Gastroesophageal sphincter (tissue), 3 donors: ENCODE data around the gene SDHAF2.

Experiments
- EP300 ChIP-seq: sonication (generic); formaldehyde crosslinking; IDR thresholded peaks from one replicate; pipeline ENCODE4 v1.6.1; 2017; ENCODE audit warnings: antibody characterized with exemption, mild to moderate bottlenecking
- POLR2AphosphoS5 ChIP-seq: sonication (generic); formaldehyde crosslinking; IDR thresholded peaks from one replicate; pipeline ENCODE4 v1.6.1; 2017; ENCODE audit warnings: antibody characterized with exemption
- TF ChIP-seq, protein P1 (sequence below), 4 experiments: fragments of 200-600 bp in 2 of 4; fragments of 450-650 bp in 2 of 4; sonication (generic) in 1 of 4; IDR thresholded peaks; one replicate each; pipeline ENCODE4 v1.5.1; 2017 to 2019; ENCODE audit warnings: antibody characterized with exemption in 4 of 4, mild to moderate bottlenecking in 2 of 4, moderate library complexity in 2 of 4

DNA sequence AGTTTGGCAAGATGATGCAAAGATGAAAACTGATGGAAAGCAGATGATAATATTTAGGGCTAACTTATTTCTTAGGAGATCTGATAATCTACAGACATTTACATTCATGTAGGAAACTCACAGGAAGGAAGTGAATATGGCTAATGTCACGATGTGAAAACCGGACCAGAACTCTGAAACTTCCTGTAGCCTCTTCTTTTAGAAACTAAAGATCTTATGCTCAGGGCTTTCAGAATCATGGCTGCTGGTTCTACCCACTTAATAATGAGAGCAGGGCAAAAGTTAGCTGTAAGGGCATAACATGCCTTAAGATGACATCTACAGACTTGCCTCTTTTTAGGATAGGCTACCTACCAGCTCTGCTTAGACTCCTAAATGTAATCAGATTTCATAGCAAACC is 15.4 kb upstream of the SDHAF2 start:
- TF ChIP-seq EP300 (no peak), POLR2AphosphoS5 (no peak)
- TF ChIP-seq, protein P1, sequence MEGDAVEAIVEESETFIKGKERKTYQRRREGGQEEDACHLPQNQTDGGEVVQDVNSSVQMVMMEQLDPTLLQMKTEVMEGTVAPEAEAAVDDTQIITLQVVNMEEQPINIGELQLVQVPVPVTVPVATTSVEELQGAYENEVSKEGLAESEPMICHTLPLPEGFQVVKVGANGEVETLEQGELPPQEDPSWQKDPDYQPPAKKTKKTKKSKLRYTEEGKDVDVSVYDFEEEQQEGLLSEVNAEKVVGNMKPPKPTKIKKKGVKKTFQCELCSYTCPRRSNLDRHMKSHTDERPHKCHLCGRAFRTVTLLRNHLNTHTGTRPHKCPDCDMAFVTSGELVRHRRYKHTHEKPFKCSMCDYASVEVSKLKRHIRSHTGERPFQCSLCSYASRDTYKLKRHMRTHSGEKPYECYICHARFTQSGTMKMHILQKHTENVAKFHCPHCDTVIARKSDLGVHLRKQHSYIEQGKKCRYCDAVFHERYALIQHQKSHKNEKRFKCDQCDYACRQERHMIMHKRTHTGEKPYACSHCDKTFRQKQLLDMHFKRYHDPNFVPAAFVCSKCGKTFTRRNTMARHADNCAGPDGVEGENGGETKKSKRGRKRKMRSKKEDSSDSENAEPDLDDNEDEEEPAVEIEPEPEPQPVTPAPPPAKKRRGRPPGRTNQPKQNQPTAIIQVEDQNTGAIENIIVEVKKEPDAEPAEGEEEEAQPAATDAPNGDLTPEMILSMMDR (IDR thresholded peaks at IDR 0.05) = no peak
